ENCODE results near the gene C1QBP. TPM values are rescaled to one million over a fixed set of nuclear protein-coding genes. Genes with fewer than 3 reads are reported as not detected.

Gene C1QBP
- total RNA-seq, 4 donors from 2014 or later: 84.4 to 111 (median 108) TPM

DNA sequence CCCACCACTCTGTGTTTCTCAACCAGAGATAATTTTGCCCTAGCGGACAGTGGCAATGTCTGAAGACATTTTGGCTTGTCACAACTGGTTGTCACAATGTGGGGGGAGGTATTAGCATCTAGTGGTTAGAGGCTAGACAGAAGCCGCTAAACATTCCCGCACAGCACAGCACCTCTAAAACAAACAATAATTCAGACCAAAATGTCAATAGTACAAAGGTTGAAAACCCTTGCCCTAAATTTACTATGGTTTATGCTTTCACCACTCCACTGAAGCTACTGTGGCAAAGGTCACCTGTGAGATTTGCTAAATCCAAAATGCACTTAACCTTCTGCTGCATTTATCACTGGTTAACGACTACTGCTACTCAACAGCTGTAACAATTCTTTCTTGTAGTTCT lies 33.6 kb downstream of the C1QBP start:
- Histone ChIP-seq H3K4me3 (no peak overlapping the region), H3K27me3 (no peaks in the 10 kb centered on the region), H3K27ac (no peak overlapping the region), H3K36me3 (peaks cover 11 to 100% of the 10 kb centered on the region in 2 donors), H3K4me1 (no peaks in the 10 kb centered on the region), H3K9me3 (no peaks in the 10 kb centered on the region)
- no peak for TF ChIP-seq EP300 (IDR thresholded peaks at IDR 0.05)
- no peak for TF ChIP-seq CTCF (IDR thresholded peaks at IDR 0.05)
- TF ChIP-seq POLR2AphosphoS5 (IDR thresholded peaks at IDR 0.05): no peak
- TF ChIP-seq POLR2A (IDR thresholded peaks at IDR 0.05): no peak
- WGBS, 2 donors (ENCODE audit: low coverage in 1 of 2): 82 to 94% methylated on average over 2 to 4 of the region's 4 CpGs
- no peak for ATAC-seq

- WGBS, 2 donors (ENCODE audit: low coverage in 1 of 2): 72 to 85% methylated on average over 4 to 6 of the region's 6 CpGs
- Histone ChIP-seq H3K27me3 (no peaks in the 10 kb centered on the region), H3K4me1 (no peaks in the 10 kb centered on the region), H3K27ac (no peak overlapping the region), H3K36me3 (peaks cover 0 to 98% of the 10 kb centered on the region in 2 donors), H3K9me3 (no peaks in the 10 kb centered on the region), H3K4me3 (no peak overlapping the region)
- TF ChIP-seq POLR2AphosphoS5 (IDR thresholded peaks at IDR 0.05) (no peak), POLR2A (IDR thresholded peaks at IDR 0.05) (no peak), CTCF (IDR thresholded peaks at IDR 0.05) (no peak), EP300 (IDR thresholded peaks at IDR 0.05) (no peak)
- no peak for ATAC-seq
These were observed 39.2 kb downstream of the C1QBP start for GRCh38 chr17:5399767-5400166.

- no peak for TF ChIP-seq POLR2AphosphoS5 (IDR thresholded peaks at IDR 0.05)
- TF ChIP-seq POLR2A (IDR thresholded peaks at IDR 0.05): no peak
- TF ChIP-seq CTCF (IDR thresholded peaks at IDR 0.05): no peak
- no peak for TF ChIP-seq EP300 (IDR thresholded peaks at IDR 0.05)
- no peak overlapping the region for H3K27ac ChIP-seq
- no peaks in the 10 kb centered on the region for H3K27me3 ChIP-seq
- no peaks in the 10 kb centered on the region for H3K9me3 ChIP-seq
- no peaks in the 10 kb centered on the region for H3K4me1 ChIP-seq
- no peak for ATAC-seq
- H3K4me3 ChIP-seq: no peak overlapping the region
- H3K36me3 ChIP-seq: peaks cover 0 to 98% of the 10 kb centered on the region in 2 donors
- 91 to 94% methylated on average over 1 to 2 of the region's 2 CpGs for WGBS, 2 donors (ENCODE audit: low coverage in 1 of 2)
These were observed 42.3 kb downstream of the C1QBP start for GRCh38 chr17:5396612-5397011.

- Histone ChIP-seq H3K4me3 (no peak overlapping the region), H3K27me3 (no peaks in the 10 kb centered on the region), H3K9me3 (no peaks in the 10 kb centered on the region), H3K36me3 (peaks cover 0 to 99% of the 10 kb centered on the region in 2 donors), H3K4me1 (no peaks in the 10 kb centered on the region), H3K27ac (no peak overlapping the region)
- no peak for ATAC-seq
- 77 to 93% methylated on average over 3 to 5 of the region's 5 CpGs for WGBS, 2 donors (ENCODE audit: low coverage in 1 of 2)
- TF ChIP-seq POLR2AphosphoS5 (IDR thresholded peaks at IDR 0.05) (no peak), POLR2A (IDR thresholded peaks at IDR 0.05) (no peak), EP300 (IDR thresholded peaks at IDR 0.05) (no peak), CTCF (IDR thresholded peaks at IDR 0.05) (no peak)
These were observed 47.3 kb downstream of the C1QBP start for GRCh38 chr17:5391678-5392077.

Other genes starting within 250 kb of the C1QBP start
- 10 to 100 TPM in 2 of 4 donors, 1 to 10 TPM in 2; 8.4 to 21.3 (median 10.7) TPM for gene ZNF594, start 247.3 kb downstream of the C1QBP start, total RNA-seq
- gene SCIMP, start 204.3 kb downstream of the C1QBP start, total RNA-seq: 1 to 10 TPM in 2 of 4 donors, under 1 TPM in 1, not detected in 1; 0.49 to 2.2 (median 1.9) TPM
- 10 to 100 TPM; 47.4 to 63.4 (median 61.3) TPM for gene RABEP1, start 156.9 kb downstream of the C1QBP start, total RNA-seq
- gene NUP88, start 19.5 kb downstream of the C1QBP start, total RNA-seq: 10 to 100 TPM; 50.1 to 71.0 (median 56.4) TPM
- gene RPAIN, start 19.0 kb downstream of the C1QBP start, total RNA-seq: 10 to 100 TPM; 22.7 to 46.9 (median 43.8) TPM
- 10 to 100 TPM in 3 of 4 donors, 1 to 10 TPM in 1; 7.2 to 13.7 (median 11.3) TPM for gene DHX33, start 29.8 kb upstream of the C1QBP start, total RNA-seq
- gene DERL2, start 47.0 kb upstream of the C1QBP start, total RNA-seq: 10 to 100 TPM; 23.8 to 48.5 (median 26.2) TPM
- 10 to 100 TPM in 3 of 4 donors, 1 to 10 TPM in 1; 8.6 to 20.9 (median 14.3) TPM for gene MIS12, start 47.4 kb upstream of the C1QBP start, total RNA-seq
- 10 to 100 TPM in 3 of 4 donors, 1 to 10 TPM in 1; 8.2 to 26.0 (median 19.6) TPM for gene NLRP1, start 145.4 kb upstream of the C1QBP start, total RNA-seq

Measured in gastroesophageal sphincter (tissue), 4 donors.